ENCODE data around the gene SCNN1B. TPM values are rescaled to one million over a fixed set of nuclear protein-coding genes. Genes with fewer than 3 reads are reported as not detected.

SCNN1B gene
- total RNA-seq, 1 donor: not detected

GRCh38 chr16:23323224-23324030, 21.3 kb downstream of the SCNN1B start:
- H3K27me3 ChIP-seq (ENCODE audit: insufficient read depth, low read length): no peaks in the 10 kb centered on the region
- no peaks in the 10 kb centered on the region for H3K9me3 ChIP-seq (ENCODE audit: low read depth, low read length)
- no peaks in the 10 kb centered on the region for H3K4me1 ChIP-seq (ENCODE audit: insufficient read depth, low read length)
- H3K4me3 ChIP-seq (ENCODE audit: low read length): no peak overlapping the region

- no peaks in the 10 kb centered on the region for H3K9me3 ChIP-seq (ENCODE audit: low read depth, low read length)
- no peaks in the 10 kb centered on the region for H3K27me3 ChIP-seq (ENCODE audit: insufficient read depth, low read length)
- H3K4me1 ChIP-seq (ENCODE audit: insufficient read depth, low read length): no peaks in the 10 kb centered on the region
- no peak overlapping the region for H3K4me3 ChIP-seq (ENCODE audit: low read length)
Measured at GRCh38 chr16:23324727-23325126, 22.6 kb downstream of the SCNN1B start.

- H3K9me3 ChIP-seq (ENCODE audit: low read depth, low read length): no peaks in the 10 kb centered on the region
- no peak overlapping the region for H3K4me3 ChIP-seq (ENCODE audit: low read length)
- H3K27me3 ChIP-seq (ENCODE audit: insufficient read depth, low read length): no peaks in the 10 kb centered on the region
- no peaks in the 10 kb centered on the region for H3K4me1 ChIP-seq (ENCODE audit: insufficient read depth, low read length)
Measured at GRCh38 chr16:23327836-23328235, 25.7 kb downstream of the SCNN1B start.

- Histone ChIP-seq H3K27me3 (ENCODE audit: insufficient read depth, low read length) (no peaks in the 10 kb centered on the region), H3K4me1 (ENCODE audit: insufficient read depth, low read length) (no peaks in the 10 kb centered on the region), H3K4me3 (ENCODE audit: low read length) (no peak overlapping the region), H3K9me3 (ENCODE audit: low read depth, low read length) (no peaks in the 10 kb centered on the region)
Measured at GRCh38 chr16:23330161-23330560, 28.1 kb downstream of the SCNN1B start.

- Histone ChIP-seq H3K27me3 (ENCODE audit: insufficient read depth, low read length) (no peaks in the 10 kb centered on the region), H3K4me3 (ENCODE audit: low read length) (no peak overlapping the region), H3K9me3 (ENCODE audit: low read depth, low read length) (no peaks in the 10 kb centered on the region), H3K4me1 (ENCODE audit: insufficient read depth, low read length) (no peaks in the 10 kb centered on the region)
Measured at GRCh38 chr16:23330583-23331249, 28.6 kb downstream of the SCNN1B start.

GRCh38 chr16:23333034-23333579, 31.0 kb downstream of the SCNN1B start:
- H3K4me3 ChIP-seq (ENCODE audit: low read length): no peak overlapping the region
- no peaks in the 10 kb centered on the region for H3K27me3 ChIP-seq (ENCODE audit: insufficient read depth, low read length)
- no peaks in the 10 kb centered on the region for H3K9me3 ChIP-seq (ENCODE audit: low read depth, low read length)
- H3K4me1 ChIP-seq (ENCODE audit: insufficient read depth, low read length): no peaks in the 10 kb centered on the region

- H3K9me3 ChIP-seq (ENCODE audit: low read depth, low read length): no peaks in the 10 kb centered on the region
- H3K27me3 ChIP-seq (ENCODE audit: insufficient read depth, low read length): no peaks in the 10 kb centered on the region
- no peaks in the 10 kb centered on the region for H3K4me1 ChIP-seq (ENCODE audit: insufficient read depth, low read length)
- H3K4me3 ChIP-seq (ENCODE audit: low read length): no peak overlapping the region
Measured at GRCh38 chr16:23333831-23334456, 31.8 kb downstream of the SCNN1B start.

GRCh38 chr16:23334457-23334853, 32.4 kb downstream of the SCNN1B start:
- Histone ChIP-seq H3K4me3 (ENCODE audit: low read length) (no peak overlapping the region), H3K9me3 (ENCODE audit: low read depth, low read length) (no peaks in the 10 kb centered on the region), H3K27me3 (ENCODE audit: insufficient read depth, low read length) (no peaks in the 10 kb centered on the region), H3K4me1 (ENCODE audit: insufficient read depth, low read length) (no peaks in the 10 kb centered on the region)

GRCh38 chr16:23334950-23335349, 32.8 kb downstream of the SCNN1B start:
- no peaks in the 10 kb centered on the region for H3K4me1 ChIP-seq (ENCODE audit: insufficient read depth, low read length)

GRCh38 chr16:23337836-23338550, 35.9 kb downstream of the SCNN1B start:
- no peak overlapping the region for H3K4me3 ChIP-seq (ENCODE audit: low read length)
- H3K27me3 ChIP-seq (ENCODE audit: insufficient read depth, low read length): no peaks in the 10 kb centered on the region
- no peaks in the 10 kb centered on the region for H3K4me1 ChIP-seq (ENCODE audit: insufficient read depth, low read length)
- H3K9me3 ChIP-seq (ENCODE audit: low read depth, low read length): no peaks in the 10 kb centered on the region

More at GRCh38 chr16:23334950-23335349, 32.8 kb downstream of the SCNN1B start:
- no peak overlapping the region for H3K4me3 ChIP-seq (ENCODE audit: low read length)
- no peaks in the 10 kb centered on the region for H3K27me3 ChIP-seq (ENCODE audit: insufficient read depth, low read length)
- no peaks in the 10 kb centered on the region for H3K9me3 ChIP-seq (ENCODE audit: low read depth, low read length)

- Histone ChIP-seq H3K27me3 (ENCODE audit: insufficient read depth, low read length) (no peaks in the 10 kb centered on the region), H3K4me1 (ENCODE audit: insufficient read depth, low read length) (no peaks in the 10 kb centered on the region), H3K9me3 (ENCODE audit: low read depth, low read length) (no peaks in the 10 kb centered on the region), H3K4me3 (ENCODE audit: low read length) (no peak overlapping the region)
Measured at GRCh38 chr16:23339787-23340186, 37.7 kb downstream of the SCNN1B start.

GRCh38 chr16:23342083-23342640, 40.1 kb downstream of the SCNN1B start:
- H3K4me1 ChIP-seq (ENCODE audit: insufficient read depth, low read length): no peaks in the 10 kb centered on the region
- H3K4me3 ChIP-seq (ENCODE audit: low read length): no peak overlapping the region
- H3K9me3 ChIP-seq (ENCODE audit: low read depth, low read length): no peaks in the 10 kb centered on the region
- H3K27me3 ChIP-seq (ENCODE audit: insufficient read depth, low read length): no peaks in the 10 kb centered on the region

- Histone ChIP-seq H3K4me3 (ENCODE audit: low read length) (no peak overlapping the region), H3K27me3 (ENCODE audit: insufficient read depth, low read length) (no peaks in the 10 kb centered on the region), H3K4me1 (ENCODE audit: insufficient read depth, low read length) (no peaks in the 10 kb centered on the region), H3K9me3 (ENCODE audit: low read depth, low read length) (no peaks in the 10 kb centered on the region)
Measured at GRCh38 chr16:23343643-23344612, 41.8 kb downstream of the SCNN1B start.

All from mononuclear cell (primary cell).